PC-9 (cell line): ENCODE measurements around the gene SGSH. TPM values are rescaled to one million over a fixed set of nuclear protein-coding genes. Genes with fewer than 3 reads are reported as not detected.

ENCODE experiments used
- BruUV-seq: library from RNA; stranded (reverse); fragments of 400-500 nt; replicated peaks from 2 replicates; lab custom pipeline; 2021; lab: Mats Ljungman, UMichigan
- CTCF ChIA-PET: fragments of 300-600 bp; sonication (Branson Sonifier 250); formaldehyde crosslinking; loops from one replicate; lab custom pipeline; 2022; ENCODE audit warnings: antibody characterized with exemption; lab: Charles Lee
- POLR2A ChIA-PET: fragments of 300-600 bp; sonication (Branson Sonifier 250); formaldehyde crosslinking; loops from one replicate; lab custom pipeline; 2022; ENCODE audit warnings: antibody characterized with exemption; ENCODE audit not compliant: unreplicated experiment; lab: Charles Lee
- DNase-seq, 2 experiments: peaks; one replicate each; pipeline versions ENCODE4 v3.0.0 to v3.0.0-alpha.2; 2015 to 2022; ENCODE audit warnings: mixed read lengths in 1 of 2
- H2AFZ ChIP-seq: fragments of 200-600 bp; sonication (generic); 2 replicates; pipeline ENCODE4 v1.8.1; 2017; ENCODE audit warnings: antibody characterized with exemption
- H3F3A ChIP-seq: fragments of 200-600 bp; sonication (generic); 2 replicates; pipeline ENCODE4 v1.8.1; 2017; ENCODE audit warnings: antibody characterized with exemption, mild to moderate bottlenecking, low read depth; ENCODE audit not compliant: insufficient read depth
- H3K27ac ChIP-seq: fragments of 200-600 bp; sonication (generic); 2 replicates; pipeline ENCODE4 v1.6.1; 2016; ENCODE audit warnings: mixed run types
- H3K27me3 ChIP-seq: fragments of 200-600 bp; sonication (generic); 2 replicates; pipeline ENCODE4 v1.6.1; 2016; ENCODE audit warnings: low read depth, mixed run types; ENCODE audit not compliant: insufficient read depth
- H3K36me3 ChIP-seq: fragments of 200-600 bp; sonication (generic); 2 replicates; pipeline ENCODE4 v1.6.1; 2016; ENCODE audit warnings: low read depth, mixed run types
- H3K4me1 ChIP-seq: fragments of 200-600 bp; sonication (generic); replicated peaks from 2 replicates; pipeline ENCODE4 v1.6.1; 2016; ENCODE audit warnings: mixed run types; ENCODE audit not compliant: insufficient read depth
- H3K4me2 ChIP-seq: fragments of 200-600 bp; sonication (generic); 2 replicates; pipeline ENCODE4 v1.6.1; 2017; ENCODE audit warnings: mixed run types
- H3K4me3 ChIP-seq: fragments of 200-600 bp; sonication (generic); 2 replicates; pipeline ENCODE4 v1.6.1; 2016; ENCODE audit warnings: mixed run types
- H3K79me2 ChIP-seq: fragments of 200-600 bp; sonication (generic); 2 replicates; pipeline ENCODE4 v1.6.1; 2017; ENCODE audit warnings: low read depth, mixed run types
- H3K9me2 ChIP-seq: fragments of 200-600 bp; sonication (generic); 2 replicates; pipeline ENCODE4 v1.8.1; 2017; ENCODE audit warnings: mild to moderate bottlenecking; ENCODE audit not compliant: insufficient read depth
- H3K9me3 ChIP-seq: fragments of 200-600 bp; sonication (generic); 2 replicates; pipeline ENCODE4 v1.8.1; 2016; ENCODE audit warnings: low read depth; ENCODE audit not compliant: insufficient read depth
- H4K20me1 ChIP-seq: fragments of 200-600 bp; sonication (generic); 2 replicates; pipeline ENCODE4 v1.8.1; 2017; ENCODE audit not compliant: insufficient read depth
- EZH2 ChIP-seq: fragments of 200-600 bp; sonication (generic); IDR thresholded peaks from 2 replicates; pipeline ENCODE4 v1.8.0; 2017; ENCODE audit warnings: antibody characterized with exemption, low read depth
- intact Hi-C: fragments of 100-400 bp; cut with micrococcal nuclease; formaldehyde crosslinking; loops from one replicate; pipeline ENCODE4 v1.10.0; 2022; ENCODE audit not compliant: unreplicated experiment
- total RNA-seq: library from RNA; stranded (reverse); gene quantifications from 2 replicates; pipeline ENCODE4 v1.2.3, GENCODE V29; 2021
- TF ChIP-seq, protein P1 (sequence below): fragments of 200-600 bp; sonication (generic); conservative IDR thresholded peaks from 2 replicates; pipeline ENCODE4 v1.6.1; 2017; ENCODE audit warnings: mixed run types, antibody characterized with exemption, mild to moderate bottlenecking, moderate library complexity

The SGSH gene
- total RNA-seq, 1 experiment from 2014 or later = 28.4 TPM

DNA sequence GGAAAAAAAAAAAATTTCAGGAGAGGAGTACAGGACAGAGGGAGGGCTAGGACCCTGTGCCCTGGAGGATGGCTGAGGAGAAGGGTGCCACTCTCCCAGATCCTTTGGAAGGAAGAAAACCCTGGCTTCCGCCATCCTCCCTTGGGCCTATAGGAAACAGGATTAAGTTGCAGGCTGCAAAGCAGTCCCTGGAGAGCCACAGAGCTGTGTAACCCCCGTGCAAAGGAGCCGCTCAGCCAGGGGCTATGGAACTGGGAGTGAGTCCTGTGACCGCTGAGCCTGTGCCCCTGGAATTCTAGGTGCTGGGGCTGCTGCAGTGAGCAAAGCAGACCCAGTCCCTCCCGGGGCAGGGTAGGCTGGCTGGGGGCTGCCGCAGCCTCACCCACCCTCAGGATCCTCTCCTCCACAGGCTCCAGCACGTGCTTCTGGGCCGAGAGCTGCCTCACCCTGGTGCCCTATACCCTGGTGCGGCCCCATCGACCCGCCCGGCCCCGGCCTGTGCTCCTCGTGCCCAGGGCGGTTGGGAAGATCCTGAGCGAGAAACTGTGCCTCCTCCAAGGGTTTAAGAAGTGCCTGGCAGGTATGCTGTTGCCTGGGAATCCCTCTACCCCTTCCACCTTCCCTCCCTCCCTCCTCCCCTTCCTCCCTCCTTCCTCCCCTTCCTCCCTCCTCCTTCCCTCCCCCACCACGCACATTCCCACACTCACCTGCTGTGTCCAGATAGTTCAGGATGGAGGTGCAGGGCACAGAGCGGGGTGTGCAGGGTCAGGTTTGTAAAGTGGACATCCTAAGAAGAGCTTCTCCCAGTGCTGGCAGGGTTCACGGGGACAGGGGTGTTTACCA, 15.3 kb downstream of the SGSH start:
- Histone ChIP-seq H2AFZ (no peak overlapping the region), H3K27me3 (no peaks in the 10 kb centered on the region), H3K36me3 (no peaks in the 10 kb centered on the region), H3K4me3 (no peak overlapping the region), H3K4me1 (no peaks in the 10 kb centered on the region), H3K9me2 (no peaks in the 10 kb centered on the region), H4K20me1 (no peaks in the 10 kb centered on the region), H3K4me2 (no peak overlapping the region), H3K79me2 (no peaks in the 10 kb centered on the region), H3K9me3 (no peaks in the 10 kb centered on the region), H3K27ac (no peak overlapping the region), H3F3A (no peaks in the 10 kb centered on the region)
- TF ChIP-seq, protein P1, sequence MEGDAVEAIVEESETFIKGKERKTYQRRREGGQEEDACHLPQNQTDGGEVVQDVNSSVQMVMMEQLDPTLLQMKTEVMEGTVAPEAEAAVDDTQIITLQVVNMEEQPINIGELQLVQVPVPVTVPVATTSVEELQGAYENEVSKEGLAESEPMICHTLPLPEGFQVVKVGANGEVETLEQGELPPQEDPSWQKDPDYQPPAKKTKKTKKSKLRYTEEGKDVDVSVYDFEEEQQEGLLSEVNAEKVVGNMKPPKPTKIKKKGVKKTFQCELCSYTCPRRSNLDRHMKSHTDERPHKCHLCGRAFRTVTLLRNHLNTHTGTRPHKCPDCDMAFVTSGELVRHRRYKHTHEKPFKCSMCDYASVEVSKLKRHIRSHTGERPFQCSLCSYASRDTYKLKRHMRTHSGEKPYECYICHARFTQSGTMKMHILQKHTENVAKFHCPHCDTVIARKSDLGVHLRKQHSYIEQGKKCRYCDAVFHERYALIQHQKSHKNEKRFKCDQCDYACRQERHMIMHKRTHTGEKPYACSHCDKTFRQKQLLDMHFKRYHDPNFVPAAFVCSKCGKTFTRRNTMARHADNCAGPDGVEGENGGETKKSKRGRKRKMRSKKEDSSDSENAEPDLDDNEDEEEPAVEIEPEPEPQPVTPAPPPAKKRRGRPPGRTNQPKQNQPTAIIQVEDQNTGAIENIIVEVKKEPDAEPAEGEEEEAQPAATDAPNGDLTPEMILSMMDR = no peak
- no peak for TF ChIP-seq EZH2
- POLR2A ChIA-PET = interaction anchor here (0.5 to 0.6 kb wide), 2 partner anchors 21 to 1300 kb away, joined by 3 to 4 read pairs; no protein-coding TSS in a partner anchor
- no TSS peak for BruUV-seq
- CTCF ChIA-PET = no interaction called here
- intact Hi-C loops = no loop called here
- DNase-seq = no peak

DNA sequence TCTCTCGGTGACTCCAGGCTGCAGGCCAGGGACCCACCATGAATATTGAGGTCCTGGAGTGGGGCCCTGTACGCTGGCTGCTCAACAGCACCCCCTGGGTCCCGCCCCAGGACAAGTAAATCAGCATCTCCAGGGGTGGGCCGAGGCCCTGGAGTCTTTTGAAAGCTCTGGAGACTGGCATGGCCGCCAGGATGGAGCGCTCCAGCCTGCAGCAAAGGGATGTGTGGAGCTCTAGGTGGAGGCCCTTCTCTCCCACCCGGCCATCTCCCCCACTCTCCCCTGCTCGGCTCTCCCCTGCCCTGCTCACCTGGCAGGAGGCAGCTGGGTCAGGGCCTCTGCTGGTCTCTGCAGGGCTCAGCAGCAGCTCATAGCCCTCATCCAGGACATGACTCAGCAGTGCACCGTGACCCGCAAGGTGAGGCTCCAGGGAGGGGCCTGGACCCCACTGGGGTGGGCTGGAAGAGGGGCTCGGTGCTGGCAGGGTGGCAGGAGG, 16.6 kb downstream of the SGSH start:
- Histone ChIP-seq H3K4me1 (no peaks in the 10 kb centered on the region), H4K20me1 (no peaks in the 10 kb centered on the region), H3K27me3 (no peaks in the 10 kb centered on the region), H3K4me3 (no peak overlapping the region), H3K27ac (no peak overlapping the region), H3K79me2 (no peaks in the 10 kb centered on the region), H3K36me3 (no peaks in the 10 kb centered on the region), H3K4me2 (no peak overlapping the region), H2AFZ (no peak overlapping the region), H3F3A (no peaks in the 10 kb centered on the region), H3K9me3 (no peaks in the 10 kb centered on the region), H3K9me2 (no peaks in the 10 kb centered on the region)
- BruUV-seq = no TSS peak
- TF ChIP-seq, protein P1 = no peak
- TF ChIP-seq EZH2 = no peak
- intact Hi-C loops = no loop called here
- ChIA-PET POLR2A (no interaction called here), CTCF (interaction anchor here (0.7 kb wide), 1 partner anchor 102 kb away, joined by 9 read pairs; the partner anchor contains the start of gene GAA)
- no peak for DNase-seq

DNA sequence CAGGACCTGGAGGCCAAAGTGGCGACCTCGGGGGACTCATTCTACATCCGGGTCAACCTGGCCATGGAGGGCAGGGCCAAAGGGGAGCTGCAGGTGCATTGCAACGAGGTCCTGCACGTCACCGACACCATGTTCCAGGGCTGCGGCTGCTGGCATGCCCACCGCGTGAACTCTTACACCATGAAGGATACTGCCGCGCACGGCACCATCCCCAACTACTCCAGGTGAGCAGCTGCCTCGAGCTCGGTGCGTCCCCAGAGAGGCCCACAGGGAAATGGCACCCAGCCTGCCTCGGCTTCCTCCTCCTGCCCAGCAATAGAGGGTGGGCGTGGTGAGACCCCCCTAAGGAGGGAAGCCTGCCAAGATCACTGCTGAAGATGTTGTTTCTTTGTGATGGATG, 17.9 kb downstream of the SGSH start:
- no peaks in the 10 kb centered on the region for H3K9me2 ChIP-seq
- H4K20me1 ChIP-seq = no peaks in the 10 kb centered on the region
- no TSS peak for BruUV-seq
- H3F3A ChIP-seq = no peaks in the 10 kb centered on the region
- H3K9me3 ChIP-seq = no peaks in the 10 kb centered on the region
- H3K27me3 ChIP-seq = no peaks in the 10 kb centered on the region
- H3K27ac ChIP-seq = no peak overlapping the region
- DNase-seq = no peak
- no peak overlapping the region for H2AFZ ChIP-seq
- H3K36me3 ChIP-seq = no peaks in the 10 kb centered on the region
- no peak overlapping the region for H3K4me3 ChIP-seq
- intact Hi-C loops = no loop called here
- POLR2A ChIA-PET = no interaction called here
- H3K4me2 ChIP-seq = no peak overlapping the region
- no peaks in the 10 kb centered on the region for H3K79me2 ChIP-seq
- TF ChIP-seq EZH2 = no peak
- CTCF ChIA-PET = no interaction called here
- no peaks in the 10 kb centered on the region for H3K4me1 ChIP-seq
